ENCODE results near the gene GORASP1. TPM values are rescaled to one million over a fixed set of nuclear protein-coding genes. Genes with fewer than 3 reads are reported as not detected.

Gene GORASP1
- total RNA-seq, 4 donors from 2014 or later = 86.8 to 135 (median 96.3) TPM

GRCh38 chr3:39144095-39144747 is 36.8 kb upstream of the GORASP1 start:
- H3K36me3 ChIP-seq = peaks cover 0 to 30% (median 11%) of the 10 kb centered on the region in 4 donors
- H3K4me3 ChIP-seq = no peak overlapping the region
- H3K27ac ChIP-seq = no peak overlapping the region
- DNase-seq = no peak
- H3K9me3 ChIP-seq = no peaks in the 10 kb centered on the region
- in situ Hi-C loops (cut with MboI; ENCODE audit: low pct_ligation_motif_present in 1 of 4, low pct_unique_long_range_greater_than_20kb in 1 of 4, low sequenced_read_pairs in 3 of 4) = no loop called here
- peaks cover 58 to 84% (median 78%) of the 10 kb centered on the region in 4 donors for H3K4me1 ChIP-seq
- 85 to 100% methylated on average over 1 to 20 of the region's 20 CpGs for WGBS, 2 donors (ENCODE audit: low coverage in 1 of 2)
- no peaks in the 10 kb centered on the region for H3K27me3 ChIP-seq
- intact Hi-C loops (cut with DNase I; ENCODE audit: low total_unique reads) = loop anchor here (5.0 kb wide), 1 partner anchor 38 kb away; no protein-coding TSS in a partner anchor
- no peak for TF ChIP-seq POLR2A (IDR thresholded peaks at IDR 0.05)
- no peak for TF ChIP-seq EP300 (IDR thresholded peaks at IDR 0.05; ENCODE audit: low read depth)
- no peak for TF ChIP-seq CTCF (IDR thresholded peaks at IDR 0.05)
- peak in 1 of 3 donors; percentile 12 for TF ChIP-seq POLR2AphosphoS5 (IDR thresholded peaks at IDR 0.05)

- no peak for DNase-seq
- Histone ChIP-seq H3K36me3 (peaks cover 0 to 30% (median 11%) of the 10 kb centered on the region in 4 donors), H3K4me3 (no peak overlapping the region), H3K27me3 (no peaks in the 10 kb centered on the region), H3K9me3 (no peaks in the 10 kb centered on the region), H3K4me1 (peaks cover 48 to 81% (median 70%) of the 10 kb centered on the region in 4 donors), H3K27ac (peak overlapping the region; percentile 81 to 92 (median 84))
- in situ Hi-C loops (cut with MboI; ENCODE audit: low pct_ligation_motif_present in 1 of 4, low pct_unique_long_range_greater_than_20kb in 1 of 4, low sequenced_read_pairs in 3 of 4) = no loop called here
- 81% methylated on average over 12 of the region's 14 CpGs; no CpG with 5 or more reads in 1 of the 2 donors for WGBS, 2 donors (ENCODE audit: low coverage in 1 of 2)
- TF ChIP-seq POLR2AphosphoS5 (IDR thresholded peaks at IDR 0.05) (peak in 1 of 3 donors; percentile 27), EP300 (IDR thresholded peaks at IDR 0.05; ENCODE audit: low read depth) (no peak)
- intact Hi-C loops (cut with DNase I; ENCODE audit: low total_unique reads) = loop anchor here (5.0 kb wide), 1 partner anchor 39 kb away; no protein-coding TSS in a partner anchor
Observed at GRCh38 chr3:39143051-39143885, 35.8 kb upstream of the GORASP1 start.

- H3K36me3 ChIP-seq = peaks cover 0 to 30% (median 11%) of the 10 kb centered on the region in 4 donors
- H3K4me1 ChIP-seq = peaks cover 44 to 69% (median 58%) of the 10 kb centered on the region in 4 donors
- intact Hi-C loops (cut with DNase I; ENCODE audit: low total_unique reads) = loop anchor here (5.0 kb wide), 1 partner anchor 40 kb away; no protein-coding TSS in a partner anchor
- H3K4me3 ChIP-seq = no peak overlapping the region
- TF ChIP-seq POLR2AphosphoS5 (IDR thresholded peaks at IDR 0.05) = peak in 1 of 3 donors; percentile 70
- TF ChIP-seq EP300 (IDR thresholded peaks at IDR 0.05; ENCODE audit: low read depth) = no peak
- TF ChIP-seq CTCF (IDR thresholded peaks at IDR 0.05) = no peak
- peak; percentile 36 for TF ChIP-seq POLR2A (IDR thresholded peaks at IDR 0.05)
- no peaks in the 10 kb centered on the region for H3K9me3 ChIP-seq
- in situ Hi-C loops (cut with MboI; ENCODE audit: low pct_ligation_motif_present in 1 of 4, low pct_unique_long_range_greater_than_20kb in 1 of 4, low sequenced_read_pairs in 3 of 4) = no loop called here
- 49 to 58% methylated on average over 2 to 5 of the region's 5 CpGs for WGBS, 2 donors (ENCODE audit: low coverage in 1 of 2)
- peak overlapping the region; percentile 81 to 92 (median 84) for H3K27ac ChIP-seq
- H3K27me3 ChIP-seq = no peaks in the 10 kb centered on the region
- DNase-seq = peak; percentile 73
Observed at GRCh38 chr3:39142067-39142466, 34.6 kb upstream of the GORASP1 start.

- TF ChIP-seq POLR2AphosphoS5 (IDR thresholded peaks at IDR 0.05) (peak in 2 of 3 donors; percentile 70 to 81), POLR2A (IDR thresholded peaks at IDR 0.05) (peak; percentile 8), EP300 (IDR thresholded peaks at IDR 0.05; ENCODE audit: low read depth) (peak; percentile 56), CTCF (IDR thresholded peaks at IDR 0.05) (no peak)
- H3K27ac ChIP-seq = peak overlapping the region; percentile 81 to 92 (median 84)
- H3K36me3 ChIP-seq = peaks cover 0 to 30% (median 11%) of the 10 kb centered on the region in 4 donors
- no peaks in the 10 kb centered on the region for H3K27me3 ChIP-seq
- DNase-seq = peak; percentile 91
- no peaks in the 10 kb centered on the region for H3K9me3 ChIP-seq
- peaks cover 38 to 62% (median 51%) of the 10 kb centered on the region in 4 donors for H3K4me1 ChIP-seq
- 36 to 63% methylated on average over 1 to 4 of the region's 4 CpGs for WGBS, 2 donors (ENCODE audit: low coverage in 1 of 2)
- H3K4me3 ChIP-seq = no peak overlapping the region
- in situ Hi-C loops (cut with MboI; ENCODE audit: low pct_ligation_motif_present in 1 of 4, low pct_unique_long_range_greater_than_20kb in 1 of 4, low sequenced_read_pairs in 3 of 4) (no loop called here), intact Hi-C loops (cut with DNase I; ENCODE audit: low total_unique reads) (loop anchor here (5.0 kb wide), 1 partner anchor 41 kb away; no protein-coding TSS in a partner anchor)
Observed at GRCh38 chr3:39141171-39141995, 34.0 kb upstream of the GORASP1 start.
